DOHH2 (cell line): ENCODE data around the gene ETV6.

Source experiments
- EZH2phosphoT487 ChIP-seq: fragments of 200-600 bp; sonication (generic); IDR thresholded peaks from 2 replicates; pipeline ENCODE4 v1.6.1; 2017; ENCODE audit warnings: borderline replicate concordance, mild to moderate bottlenecking, antibody characterized with exemption, low read length, moderate library complexity, mixed read lengths
- TF ChIP-seq, protein P1 (sequence below): fragments of 200-600 bp; sonication (generic); IDR thresholded peaks from one replicate; pipeline ENCODE4 v1.5.1; 2014; ENCODE audit warnings: antibody characterized with exemption, mild to moderate bottlenecking, low read depth, low read length; ENCODE audit not compliant: poor library complexity, severe bottlenecking

DNA sequence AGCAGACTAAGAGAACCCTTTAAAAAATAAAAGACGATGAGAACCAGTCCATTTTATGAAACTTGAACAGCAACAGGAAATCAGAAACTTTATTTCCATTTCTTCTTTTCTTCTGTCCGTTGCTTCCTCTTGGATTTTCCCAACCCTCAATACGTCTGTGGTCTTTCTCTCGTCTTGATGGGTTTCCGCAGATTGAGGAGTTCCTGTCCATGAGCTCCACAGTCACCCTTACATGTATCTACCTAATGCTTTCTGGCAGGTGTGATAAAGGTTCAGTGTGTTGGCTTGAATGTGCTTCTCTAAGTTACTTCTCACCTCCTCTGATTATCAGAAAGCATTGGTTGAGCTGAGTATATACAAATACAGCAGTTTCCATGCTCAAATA is 110.0 kb downstream of the ETV6 start:
- TF ChIP-seq, protein P1, sequence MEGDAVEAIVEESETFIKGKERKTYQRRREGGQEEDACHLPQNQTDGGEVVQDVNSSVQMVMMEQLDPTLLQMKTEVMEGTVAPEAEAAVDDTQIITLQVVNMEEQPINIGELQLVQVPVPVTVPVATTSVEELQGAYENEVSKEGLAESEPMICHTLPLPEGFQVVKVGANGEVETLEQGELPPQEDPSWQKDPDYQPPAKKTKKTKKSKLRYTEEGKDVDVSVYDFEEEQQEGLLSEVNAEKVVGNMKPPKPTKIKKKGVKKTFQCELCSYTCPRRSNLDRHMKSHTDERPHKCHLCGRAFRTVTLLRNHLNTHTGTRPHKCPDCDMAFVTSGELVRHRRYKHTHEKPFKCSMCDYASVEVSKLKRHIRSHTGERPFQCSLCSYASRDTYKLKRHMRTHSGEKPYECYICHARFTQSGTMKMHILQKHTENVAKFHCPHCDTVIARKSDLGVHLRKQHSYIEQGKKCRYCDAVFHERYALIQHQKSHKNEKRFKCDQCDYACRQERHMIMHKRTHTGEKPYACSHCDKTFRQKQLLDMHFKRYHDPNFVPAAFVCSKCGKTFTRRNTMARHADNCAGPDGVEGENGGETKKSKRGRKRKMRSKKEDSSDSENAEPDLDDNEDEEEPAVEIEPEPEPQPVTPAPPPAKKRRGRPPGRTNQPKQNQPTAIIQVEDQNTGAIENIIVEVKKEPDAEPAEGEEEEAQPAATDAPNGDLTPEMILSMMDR = no peak
- no peak for TF ChIP-seq EZH2phosphoT487
